ENCODE measurements around the gene VIPR2. TPM values are rescaled to one million over a fixed set of nuclear protein-coding genes. Genes with fewer than 3 reads are reported as not detected.

VIPR2 gene
- polyA plus RNA-seq, 3 donors: not detected

GRCh38 chr7:159172400-159172799 is 27.7 kb upstream of the VIPR2 start:
- H3K4me1 Mint-ChIP-seq: peaks cover 3% of the 10 kb centered on the region
- no peak for DNase-seq
- Histone ChIP-seq H4K20me1 (ENCODE audit: insufficient read depth, low read length) (no peaks in the 10 kb centered on the region), H3K4me3 (replicated peaks in 1 of 3; ENCODE audit: low read depth in 2 of 3, low read length in 3 of 3) (no peak overlapping the region), H2AFZ (ENCODE audit: insufficient read depth, low read depth, low read length, poor library complexity, severe bottlenecking) (no peak overlapping the region), H3K9me3 (replicated peaks in 1 of 2; ENCODE audit: control insufficient read depth in 1 of 2, insufficient read depth in 1 of 2, low read length in 2 of 2) (peaks cover 53 to 63% of the 10 kb centered on the region in 2 donors), H3K36me3 (replicated peaks in 1 of 2; ENCODE audit: control insufficient read depth in 1 of 2, insufficient read depth in 2 of 2, low read length in 2 of 2) (no peaks in the 10 kb centered on the region), H3K4me2 (replicated peaks; ENCODE audit: extremely low read depth, low read length, poor library complexity, severe bottlenecking) (no peak overlapping the region), H3K27me3 (ENCODE audit: control insufficient read depth in 2 of 2, insufficient read depth in 2 of 2, low read length in 2 of 2) (no peaks in the 10 kb centered on the region), H3K79me2 (ENCODE audit: insufficient read depth, low read length) (no peaks in the 10 kb centered on the region), H3K27ac (ENCODE audit: low read depth in 1 of 2, low read length in 2 of 2) (no peak overlapping the region), H3K9ac (ENCODE audit: insufficient read depth, low read length, poor library complexity, severe bottlenecking) (no peak overlapping the region), H3K4me1 (ENCODE audit: control insufficient read depth in 1 of 2, insufficient read depth in 2 of 2, low read length in 2 of 2) (no peaks in the 10 kb centered on the region)
- H3K9me3 Mint-ChIP-seq: peaks cover 17 to 65% (median 47%) of the 10 kb centered on the region in 7 donors
- no peak for TF ChIP-seq CTCF (IDR thresholded peaks at IDR 0.05)
- H3K27ac Mint-ChIP-seq: no peak overlapping the region
- no peaks in the 10 kb centered on the region for H3K36me3 Mint-ChIP-seq
- 89% methylated on average over 7 of the region's 9 CpGs for WGBS (ENCODE audit: insufficient coverage)
- no peak overlapping the region for H3K4me3 Mint-ChIP-seq
- no peaks in the 10 kb centered on the region for H3K27me3 Mint-ChIP-seq (ENCODE audit: low read depth in 3 of 3)
- intact Hi-C loops (cut with micrococcal nuclease): no loop called here

DNA sequence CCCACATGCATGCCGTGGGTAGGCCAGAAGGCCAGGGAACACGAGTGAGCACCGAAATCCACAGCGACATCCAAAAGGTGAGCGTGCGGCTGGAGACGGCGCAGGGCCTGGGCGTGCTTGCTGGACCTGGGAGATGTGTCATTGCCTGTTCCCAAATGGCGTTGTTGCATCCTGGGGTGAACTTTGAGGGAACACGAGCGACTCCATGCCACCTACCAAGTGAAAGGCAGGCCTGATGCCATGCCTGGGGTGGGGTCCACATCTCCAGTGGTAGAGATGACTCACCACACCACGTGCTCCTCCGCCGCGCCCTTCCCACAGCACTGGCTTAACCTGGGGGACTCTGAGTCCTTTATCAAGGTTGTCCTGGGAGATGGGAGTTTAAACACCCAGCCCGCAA is 24.7 kb upstream of the VIPR2 start:
- no peaks in the 10 kb centered on the region for H3K4me1 ChIP-seq (ENCODE audit: control insufficient read depth in 1 of 2, insufficient read depth in 2 of 2, low read length in 2 of 2)
- H3K9ac ChIP-seq (ENCODE audit: insufficient read depth, low read length, poor library complexity, severe bottlenecking): no peak overlapping the region
- H4K20me1 ChIP-seq (ENCODE audit: insufficient read depth, low read length): no peaks in the 10 kb centered on the region
- no peaks in the 10 kb centered on the region for H3K36me3 ChIP-seq (replicated peaks in 1 of 2; ENCODE audit: control insufficient read depth in 1 of 2, insufficient read depth in 2 of 2, low read length in 2 of 2)
- no peaks in the 10 kb centered on the region for H3K79me2 ChIP-seq (ENCODE audit: insufficient read depth, low read length)
- H3K27me3 Mint-ChIP-seq (ENCODE audit: low read depth in 3 of 3): no peaks in the 10 kb centered on the region
- no peak overlapping the region for H3K27ac ChIP-seq (ENCODE audit: low read depth in 1 of 2, low read length in 2 of 2)
- no peak overlapping the region for H3K27ac Mint-ChIP-seq
- H3K36me3 Mint-ChIP-seq: no peaks in the 10 kb centered on the region
- H2AFZ ChIP-seq (ENCODE audit: insufficient read depth, low read depth, low read length, poor library complexity, severe bottlenecking): no peak overlapping the region
- H3K4me2 ChIP-seq (replicated peaks; ENCODE audit: extremely low read depth, low read length, poor library complexity, severe bottlenecking): no peak overlapping the region
- no peak for TF ChIP-seq CTCF (IDR thresholded peaks at IDR 0.05)
- H3K4me3 Mint-ChIP-seq: no peak overlapping the region
- H3K4me1 Mint-ChIP-seq: no peaks in the 10 kb centered on the region
- peaks cover 44 to 52% of the 10 kb centered on the region in 2 donors for H3K9me3 ChIP-seq (replicated peaks in 1 of 2; ENCODE audit: control insufficient read depth in 1 of 2, insufficient read depth in 1 of 2, low read length in 2 of 2)
- DNase-seq: no peak
- intact Hi-C loops (cut with micrococcal nuclease): no loop called here
- 95% methylated on average over 15 of the region's 17 CpGs for WGBS (ENCODE audit: insufficient coverage)
- H3K27me3 ChIP-seq (ENCODE audit: control insufficient read depth in 2 of 2, insufficient read depth in 2 of 2, low read length in 2 of 2): no peaks in the 10 kb centered on the region
- H3K9me3 Mint-ChIP-seq: peaks cover 7 to 48% (median 32%) of the 10 kb centered on the region in 7 donors
- H3K4me3 ChIP-seq (replicated peaks in 1 of 3; ENCODE audit: low read depth in 2 of 3, low read length in 3 of 3): no peak overlapping the region

Data from CD14-positive monocyte (primary cell).